Measurements from ENCODE around the gene CROCC2. TPM values are rescaled to one million over a fixed set of nuclear protein-coding genes. Genes with fewer than 3 reads are reported as not detected.

Gene CROCC2
- polyA plus RNA-seq, 1 of the 3 experiments (the other 2 are of a cell fraction) = not detected

DNA sequence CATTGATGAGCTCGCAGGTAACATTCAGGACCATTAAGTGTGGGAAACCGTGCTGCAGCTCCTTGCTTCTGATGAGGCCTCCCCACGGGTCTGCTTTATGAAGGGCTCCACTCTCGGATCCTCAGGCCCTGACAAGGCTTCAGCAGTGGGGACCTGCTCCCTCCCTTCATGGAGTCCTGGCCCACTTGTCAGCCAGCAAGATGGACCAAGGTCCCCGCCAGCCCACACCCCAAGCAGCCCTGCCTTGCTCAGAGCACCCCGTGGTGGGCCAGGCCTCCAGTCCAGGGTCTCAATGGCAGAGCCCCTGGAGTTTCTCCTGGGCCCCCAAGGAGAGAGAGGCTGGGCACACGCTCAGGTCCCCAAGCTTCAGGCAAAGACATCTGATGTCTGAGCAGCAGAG, 41.5 kb downstream of the CROCC2 start:
- no peak for TF ChIP-seq NFIC (IDR thresholded peaks at IDR 0.05; ENCODE audit: borderline replicate concordance)
- TF ChIP-seq, protein P1, sequence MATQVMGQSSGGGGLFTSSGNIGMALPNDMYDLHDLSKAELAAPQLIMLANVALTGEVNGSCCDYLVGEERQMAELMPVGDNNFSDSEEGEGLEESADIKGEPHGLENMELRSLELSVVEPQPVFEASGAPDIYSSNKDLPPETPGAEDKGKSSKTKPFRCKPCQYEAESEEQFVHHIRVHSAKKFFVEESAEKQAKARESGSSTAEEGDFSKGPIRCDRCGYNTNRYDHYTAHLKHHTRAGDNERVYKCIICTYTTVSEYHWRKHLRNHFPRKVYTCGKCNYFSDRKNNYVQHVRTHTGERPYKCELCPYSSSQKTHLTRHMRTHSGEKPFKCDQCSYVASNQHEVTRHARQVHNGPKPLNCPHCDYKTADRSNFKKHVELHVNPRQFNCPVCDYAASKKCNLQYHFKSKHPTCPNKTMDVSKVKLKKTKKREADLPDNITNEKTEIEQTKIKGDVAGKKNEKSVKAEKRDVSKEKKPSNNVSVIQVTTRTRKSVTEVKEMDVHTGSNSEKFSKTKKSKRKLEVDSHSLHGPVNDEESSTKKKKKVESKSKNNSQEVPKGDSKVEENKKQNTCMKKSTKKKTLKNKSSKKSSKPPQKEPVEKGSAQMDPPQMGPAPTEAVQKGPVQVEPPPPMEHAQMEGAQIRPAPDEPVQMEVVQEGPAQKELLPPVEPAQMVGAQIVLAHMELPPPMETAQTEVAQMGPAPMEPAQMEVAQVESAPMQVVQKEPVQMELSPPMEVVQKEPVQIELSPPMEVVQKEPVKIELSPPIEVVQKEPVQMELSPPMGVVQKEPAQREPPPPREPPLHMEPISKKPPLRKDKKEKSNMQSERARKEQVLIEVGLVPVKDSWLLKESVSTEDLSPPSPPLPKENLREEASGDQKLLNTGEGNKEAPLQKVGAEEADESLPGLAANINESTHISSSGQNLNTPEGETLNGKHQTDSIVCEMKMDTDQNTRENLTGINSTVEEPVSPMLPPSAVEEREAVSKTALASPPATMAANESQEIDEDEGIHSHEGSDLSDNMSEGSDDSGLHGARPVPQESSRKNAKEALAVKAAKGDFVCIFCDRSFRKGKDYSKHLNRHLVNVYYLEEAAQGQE (IDR thresholded peaks at IDR 0.05; ENCODE audit: low read depth, low read length) = no peak

DNA sequence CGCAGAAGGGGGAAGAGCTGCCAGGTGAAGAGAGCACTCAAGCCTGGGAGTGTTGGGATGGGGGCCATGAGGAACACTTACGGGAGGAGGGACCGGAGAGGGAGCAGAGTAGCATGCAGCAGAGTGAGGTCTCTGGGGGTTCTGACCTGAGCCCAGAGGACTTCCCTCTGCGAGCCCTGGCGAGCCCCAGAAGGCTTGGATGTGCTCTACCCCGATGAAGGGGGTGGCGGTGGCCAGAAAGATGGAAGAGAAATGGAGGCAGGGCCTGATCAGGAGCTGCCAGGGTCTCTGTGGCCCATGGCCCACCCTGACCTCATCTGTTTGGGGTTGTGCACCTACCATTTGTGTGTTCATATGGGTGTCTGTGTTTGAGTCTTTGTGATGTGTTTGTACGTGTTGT, 42.0 kb downstream of the CROCC2 start:
- no peak for DNase-seq
- 56% methylated on average over 8 of the region's 8 CpGs for WGBS (ENCODE audit: low lambda C conversion rate)
- POLR2A ChIA-PET = no interaction called here
- no peaks in the 10 kb centered on the region for H3K9me3 ChIP-seq
- no peaks in the 10 kb centered on the region for H3F3A ChIP-seq (replicated peaks; ENCODE audit: insufficient read depth)
- CTCF ChIA-PET = no interaction called here
- no peaks in the 10 kb centered on the region for H4K20me1 ChIP-seq (ENCODE audit: insufficient read depth)
- H3K4me1 ChIP-seq (ENCODE audit: control insufficient read depth in 1 of 2, insufficient read depth in 2 of 2, low read depth in 1 of 2, low read length in 1 of 2) = no peaks in the 10 kb centered on the region; a peak in 1 of 4 replicates
- no peaks in the 10 kb centered on the region for H3K36me3 ChIP-seq (replicated peaks in 1 of 2; ENCODE audit: control insufficient read depth in 1 of 2, insufficient read depth in 2 of 2, low read length in 1 of 2)
- H3K27ac ChIP-seq (ENCODE audit: low read depth in 2 of 2, low read length in 1 of 2) = no peak overlapping the region
- H3K9me2 ChIP-seq = no peaks in the 10 kb centered on the region
- H3K27me3 ChIP-seq (ENCODE audit: insufficient read depth) = no peaks in the 10 kb centered on the region
- no peak overlapping the region for H3K9ac ChIP-seq
- H3K4me2 ChIP-seq = no peak overlapping the region
- H3K79me2 ChIP-seq (ENCODE audit: insufficient read depth) = no peaks in the 10 kb centered on the region
- H3K4me3 ChIP-seq (ENCODE audit: low read depth in 2 of 2, low read length in 1 of 2) = no peak overlapping the region
- no peak overlapping the region for H2AFZ ChIP-seq (ENCODE audit: low read depth)
- TF ChIP-seq CHD2 (IDR thresholded peaks at IDR 0.05; ENCODE audit: low read length, partially characterized antibody) (no peak), NRF1 (IDR thresholded peaks at IDR 0.05; ENCODE audit: low read depth, low read length) (no peak), USF2 (IDR thresholded peaks at IDR 0.05; ENCODE audit: borderline replicate concordance, low read depth, low read length) (no peak), GATA2 (CRISPR knock-in tag; IDR thresholded peaks at IDR 0.05) (no peak), YY1 (IDR thresholded peaks at IDR 0.05; ENCODE audit: low read depth) (no peak), SIN3A (IDR thresholded peaks at IDR 0.05; ENCODE audit: borderline replicate concordance, low read depth, low read length) (no peak), NFIC (IDR thresholded peaks at IDR 0.05; ENCODE audit: borderline replicate concordance) (no peak), RAD21 (IDR thresholded peaks at IDR 0.05; ENCODE audit: low read length) (no peak)
- TF ChIP-seq, protein P2, sequence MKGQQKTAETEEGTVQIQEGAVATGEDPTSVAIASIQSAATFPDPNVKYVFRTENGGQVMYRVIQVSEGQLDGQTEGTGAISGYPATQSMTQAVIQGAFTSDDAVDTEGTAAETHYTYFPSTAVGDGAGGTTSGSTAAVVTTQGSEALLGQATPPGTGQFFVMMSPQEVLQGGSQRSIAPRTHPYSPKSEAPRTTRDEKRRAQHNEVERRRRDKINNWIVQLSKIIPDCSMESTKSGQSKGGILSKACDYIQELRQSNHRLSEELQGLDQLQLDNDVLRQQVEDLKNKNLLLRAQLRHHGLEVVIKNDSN (IDR thresholded peaks at IDR 0.05; ENCODE audit: borderline replicate concordance, low read depth) = no peak
- TF ChIP-seq, protein P1 (IDR thresholded peaks at IDR 0.05; ENCODE audit: low read depth, low read length) = no peak
- TF ChIP-seq, protein P3, sequence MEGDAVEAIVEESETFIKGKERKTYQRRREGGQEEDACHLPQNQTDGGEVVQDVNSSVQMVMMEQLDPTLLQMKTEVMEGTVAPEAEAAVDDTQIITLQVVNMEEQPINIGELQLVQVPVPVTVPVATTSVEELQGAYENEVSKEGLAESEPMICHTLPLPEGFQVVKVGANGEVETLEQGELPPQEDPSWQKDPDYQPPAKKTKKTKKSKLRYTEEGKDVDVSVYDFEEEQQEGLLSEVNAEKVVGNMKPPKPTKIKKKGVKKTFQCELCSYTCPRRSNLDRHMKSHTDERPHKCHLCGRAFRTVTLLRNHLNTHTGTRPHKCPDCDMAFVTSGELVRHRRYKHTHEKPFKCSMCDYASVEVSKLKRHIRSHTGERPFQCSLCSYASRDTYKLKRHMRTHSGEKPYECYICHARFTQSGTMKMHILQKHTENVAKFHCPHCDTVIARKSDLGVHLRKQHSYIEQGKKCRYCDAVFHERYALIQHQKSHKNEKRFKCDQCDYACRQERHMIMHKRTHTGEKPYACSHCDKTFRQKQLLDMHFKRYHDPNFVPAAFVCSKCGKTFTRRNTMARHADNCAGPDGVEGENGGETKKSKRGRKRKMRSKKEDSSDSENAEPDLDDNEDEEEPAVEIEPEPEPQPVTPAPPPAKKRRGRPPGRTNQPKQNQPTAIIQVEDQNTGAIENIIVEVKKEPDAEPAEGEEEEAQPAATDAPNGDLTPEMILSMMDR (IDR thresholded peaks at IDR 0.05) = no peak
- TF ChIP-seq, protein P4, sequence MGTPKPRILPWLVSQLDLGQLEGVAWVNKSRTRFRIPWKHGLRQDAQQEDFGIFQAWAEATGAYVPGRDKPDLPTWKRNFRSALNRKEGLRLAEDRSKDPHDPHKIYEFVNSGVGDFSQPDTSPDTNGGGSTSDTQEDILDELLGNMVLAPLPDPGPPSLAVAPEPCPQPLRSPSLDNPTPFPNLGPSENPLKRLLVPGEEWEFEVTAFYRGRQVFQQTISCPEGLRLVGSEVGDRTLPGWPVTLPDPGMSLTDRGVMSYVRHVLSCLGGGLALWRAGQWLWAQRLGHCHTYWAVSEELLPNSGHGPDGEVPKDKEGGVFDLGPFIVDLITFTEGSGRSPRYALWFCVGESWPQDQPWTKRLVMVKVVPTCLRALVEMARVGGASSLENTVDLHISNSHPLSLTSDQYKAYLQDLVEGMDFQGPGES (IDR thresholded peaks at IDR 0.05; ENCODE audit: low read depth, low read length) = no peak

More for the DNA sequence above, 41.5 kb downstream of the CROCC2 start:
- Histone ChIP-seq H3K4me2 (no peak overlapping the region), H3K4me1 (ENCODE audit: control insufficient read depth in 1 of 2, insufficient read depth in 2 of 2, low read depth in 1 of 2, low read length in 1 of 2) (no peaks in the 10 kb centered on the region; a peak in 1 of 4 replicates), H3K79me2 (ENCODE audit: insufficient read depth) (no peaks in the 10 kb centered on the region), H3K9ac (no peak overlapping the region), H2AFZ (ENCODE audit: low read depth) (no peak overlapping the region), H3K9me3 (no peaks in the 10 kb centered on the region), H3K4me3 (ENCODE audit: low read depth in 2 of 2, low read length in 1 of 2) (no peak overlapping the region), H3K27me3 (ENCODE audit: insufficient read depth) (no peaks in the 10 kb centered on the region), H3K36me3 (replicated peaks in 1 of 2; ENCODE audit: control insufficient read depth in 1 of 2, insufficient read depth in 2 of 2, low read length in 1 of 2) (no peaks in the 10 kb centered on the region), H4K20me1 (ENCODE audit: insufficient read depth) (no peaks in the 10 kb centered on the region), H3F3A (replicated peaks; ENCODE audit: insufficient read depth) (no peaks in the 10 kb centered on the region), H3K9me2 (no peaks in the 10 kb centered on the region), H3K27ac (ENCODE audit: low read depth in 2 of 2, low read length in 1 of 2) (no peak overlapping the region)
- POLR2A ChIA-PET = no interaction called here
- 28% methylated on average over 5 of the region's 7 CpGs for WGBS (ENCODE audit: low lambda C conversion rate)
- no peak for DNase-seq
- CTCF ChIA-PET = interaction anchor here (1.4 kb wide), 1 partner anchor 9 kb away, joined by 3 read pairs; no protein-coding TSS in a partner anchor
